A673 (cell line): ENCODE results near the gene SDCCAG8. TPM values are rescaled to one million over a fixed set of nuclear protein-coding genes. Genes with fewer than 3 reads are reported as not detected.

Source experiments
- BruUV-seq: library from RNA; stranded (reverse); fragments of 400-500 nt; replicated peaks from 2 replicates; lab custom pipeline; 2021; lab: Mats Ljungman, UMichigan
- CTCF ChIA-PET: fragments of 300-600 bp; sonication (Branson Sonifier 250); formaldehyde crosslinking; loops from one replicate; lab custom pipeline; 2022; ENCODE audit warnings: antibody characterized with exemption; lab: Charles Lee
- POLR2A ChIA-PET: fragments of 300-600 bp; sonication (Branson Sonifier 250); formaldehyde crosslinking; loops from one replicate; lab custom pipeline; 2022; ENCODE audit warnings: antibody characterized with exemption; ENCODE audit not compliant: low non-redundant PET; lab: Charles Lee
- DNase-seq: peaks from one replicate; pipeline ENCODE4 v3.0.0-alpha.2; 2015; ENCODE audit warnings: low spot score
- H3K27ac ChIP-seq: fragments of 200-600 bp; sonication (generic); 2 replicates; pipeline ENCODE4 v1.5.1; 2016; ENCODE audit warnings: mixed run types, low read depth, mild to moderate bottlenecking, mixed read lengths, antibody characterized with exemption, low read length; ENCODE audit not compliant: poor library complexity, severe bottlenecking
- H3K27me3 ChIP-seq: fragments of 200-600 bp; sonication (generic); replicated peaks from 2 replicates; pipeline ENCODE4 v1.6.1; 2017; ENCODE audit warnings: mixed run types, low read depth, mild to moderate bottlenecking, mixed read lengths, antibody characterized with exemption, low read length; ENCODE audit not compliant: insufficient read depth, poor library complexity
- H3K36me3 ChIP-seq: fragments of 200-600 bp; sonication (generic); 2 replicates; pipeline ENCODE4 v1.6.1; 2016; ENCODE audit warnings: mixed run types, mild to moderate bottlenecking, mixed read lengths, antibody characterized with exemption, low read length; ENCODE audit not compliant: insufficient read depth, poor library complexity, severe bottlenecking
- H3K4me1 ChIP-seq: fragments of 200-600 bp; sonication (generic); 2 replicates; pipeline ENCODE4 v1.6.1; 2017; ENCODE audit warnings: mixed run types, mild to moderate bottlenecking, mixed read lengths, antibody characterized with exemption, low read length; ENCODE audit not compliant: insufficient read depth, poor library complexity, severe bottlenecking
- H3K4me3 ChIP-seq: fragments of 200-600 bp; sonication (generic); 2 replicates; pipeline ENCODE4 v1.5.1; 2016; ENCODE audit warnings: low read depth, mixed run types, mild to moderate bottlenecking, mixed read lengths, low read length; ENCODE audit not compliant: poor library complexity, severe bottlenecking
- H3K9me3 ChIP-seq: fragments of 200-600 bp; sonication (generic); 2 replicates; pipeline ENCODE4 v1.6.1; 2016; ENCODE audit warnings: mixed run types, low read depth, mild to moderate bottlenecking, mixed read lengths, antibody characterized with exemption, low read length; ENCODE audit not compliant: poor library complexity, severe bottlenecking
- EZH2 ChIP-seq: fragments of 200-600 bp; sonication (generic); IDR thresholded peaks from 2 replicates; pipeline ENCODE4 v1.6.1; 2017; ENCODE audit warnings: borderline replicate concordance, low read depth, mild to moderate bottlenecking, mixed read lengths, antibody characterized with exemption, low read length; ENCODE audit not compliant: poor library complexity, severe bottlenecking
- intact Hi-C: fragments of 100-400 bp; cut with micrococcal nuclease; formaldehyde crosslinking; loops from one replicate; pipeline ENCODE4 v1.10.0; 2022; ENCODE audit not compliant: unreplicated experiment
- total RNA-seq: library from RNA; stranded (reverse); gene quantifications from 2 replicates; pipeline ENCODE4 v1.2.3, GENCODE V29; 2021
- TF ChIP-seq, protein P1 (sequence below): fragments of 300-800, 200-600 bp; sonication (generic); conservative IDR thresholded peaks from 2 replicates; pipeline ENCODE4 v1.5.1; 2017; ENCODE audit warnings: low read depth, mild to moderate bottlenecking, antibody characterized with exemption, low read length, moderate library complexity, mixed read lengths

SDCCAG8 gene
- total RNA-seq, 1 experiment from 2014 or later, result 9.1 TPM

- intact Hi-C loops, result no loop called here
- Histone ChIP-seq H3K4me1 (no peaks in the 10 kb centered on the region), H3K36me3 (no peaks in the 10 kb centered on the region), H3K9me3 (no peaks in the 10 kb centered on the region), H3K27ac (no peak overlapping the region), H3K27me3 (no peaks in the 10 kb centered on the region), H3K4me3 (no peak overlapping the region)
- BruUV-seq, result no TSS peak
- ChIA-PET POLR2A (no interaction called here), CTCF (no interaction called here)
- no peak for DNase-seq
- TF ChIP-seq EZH2, result no peak
- TF ChIP-seq, protein P1, sequence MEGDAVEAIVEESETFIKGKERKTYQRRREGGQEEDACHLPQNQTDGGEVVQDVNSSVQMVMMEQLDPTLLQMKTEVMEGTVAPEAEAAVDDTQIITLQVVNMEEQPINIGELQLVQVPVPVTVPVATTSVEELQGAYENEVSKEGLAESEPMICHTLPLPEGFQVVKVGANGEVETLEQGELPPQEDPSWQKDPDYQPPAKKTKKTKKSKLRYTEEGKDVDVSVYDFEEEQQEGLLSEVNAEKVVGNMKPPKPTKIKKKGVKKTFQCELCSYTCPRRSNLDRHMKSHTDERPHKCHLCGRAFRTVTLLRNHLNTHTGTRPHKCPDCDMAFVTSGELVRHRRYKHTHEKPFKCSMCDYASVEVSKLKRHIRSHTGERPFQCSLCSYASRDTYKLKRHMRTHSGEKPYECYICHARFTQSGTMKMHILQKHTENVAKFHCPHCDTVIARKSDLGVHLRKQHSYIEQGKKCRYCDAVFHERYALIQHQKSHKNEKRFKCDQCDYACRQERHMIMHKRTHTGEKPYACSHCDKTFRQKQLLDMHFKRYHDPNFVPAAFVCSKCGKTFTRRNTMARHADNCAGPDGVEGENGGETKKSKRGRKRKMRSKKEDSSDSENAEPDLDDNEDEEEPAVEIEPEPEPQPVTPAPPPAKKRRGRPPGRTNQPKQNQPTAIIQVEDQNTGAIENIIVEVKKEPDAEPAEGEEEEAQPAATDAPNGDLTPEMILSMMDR, result no peak
Measured at GRCh38 chr1:243535014-243535413, 279.2 kb downstream of the SDCCAG8 start.

GRCh38 chr1:243539636-243540035 is 283.8 kb downstream of the SDCCAG8 start:
- intact Hi-C loops, result no loop called here
- CTCF ChIA-PET, result no interaction called here
- TF ChIP-seq EZH2, result no peak
- TF ChIP-seq, protein P1, result no peak
- Histone ChIP-seq H3K27ac (no peak overlapping the region), H3K4me3 (no peak overlapping the region), H3K9me3 (no peaks in the 10 kb centered on the region), H3K36me3 (no peaks in the 10 kb centered on the region), H3K27me3 (no peaks in the 10 kb centered on the region), H3K4me1 (no peaks in the 10 kb centered on the region)
- DNase-seq, result no peak
- POLR2A ChIA-PET, result interaction anchor here (0.6 kb wide), 1 partner anchor 53 kb away, joined by 3 read pairs; no protein-coding TSS in a partner anchor
- BruUV-seq, result no TSS peak

- no peak overlapping the region for H3K27ac ChIP-seq
- H3K27me3 ChIP-seq, result no peaks in the 10 kb centered on the region
- ChIA-PET CTCF (no interaction called here), POLR2A (no interaction called here)
- no peaks in the 10 kb centered on the region for H3K36me3 ChIP-seq
- no peaks in the 10 kb centered on the region for H3K4me1 ChIP-seq
- no peaks in the 10 kb centered on the region for H3K9me3 ChIP-seq
- intact Hi-C loops, result no loop called here
- no TSS peak for BruUV-seq
- no peak for DNase-seq
- H3K4me3 ChIP-seq, result no peak overlapping the region
- no peak for TF ChIP-seq EZH2
- TF ChIP-seq, protein P1, result no peak
Measured at GRCh38 chr1:243542739-243543415, 287.0 kb downstream of the SDCCAG8 start.
